ENCODE results near the gene L2HGDH. TPM values are rescaled to one million over a fixed set of nuclear protein-coding genes. Genes with fewer than 3 reads are reported as not detected.

L2HGDH gene
- total RNA-seq, 2 experiments from 2014 or later: 8.7 to 19.8 TPM

- peaks cover 16% of the 10 kb centered on the region for H3K4me1 ChIP-seq (ENCODE audit: insufficient read depth, low read length, poor library complexity, severe bottlenecking)
- no peak overlapping the region for H2AFZ ChIP-seq (ENCODE audit: low read length)
- H3K9me2 ChIP-seq (ENCODE audit: insufficient read depth, low read length): no peaks in the 10 kb centered on the region
- peaks cover 28% of the 10 kb centered on the region; the same call in 1 of the 2 replicates for H3K79me2 ChIP-seq (ENCODE audit: insufficient read depth, low read depth, low read length)
- peaks cover 14% of the 10 kb centered on the region for H3K36me3 ChIP-seq (ENCODE audit: insufficient read depth, low read length)
- TF ChIP-seq CTCF (conservative IDR thresholded peaks at IDR 0.05; ENCODE audit: low read length) (no peak), EZH2phosphoT487 (IDR thresholded peaks at IDR 0.05; ENCODE audit: borderline replicate concordance, low read depth, low read length) (no peak)
- H3K9me3 ChIP-seq (ENCODE audit: low read length): peaks cover 10% of the 10 kb centered on the region; the same call in 1 of the 2 replicates
- ChIA-PET CTCF (ENCODE audit: unreplicated experiment) (no interaction called here), POLR2A (interaction anchor here (0.6 to 3.1 kb wide), 5 partner anchors 14 to 193 kb away, joined by 3 to 12 read pairs (median 3); partner anchors contain the start of gene VCPKMT)
- H3K4me2 ChIP-seq (ENCODE audit: low read length): peak overlapping the region; percentile 91
- no TSS peak for BruUV-seq (replicated peaks)
- H4K20me1 ChIP-seq (ENCODE audit: insufficient read depth, low read length): no peaks in the 10 kb centered on the region
- H3K4me3 ChIP-seq (ENCODE audit: low read depth, low read length, poor library complexity, severe bottlenecking): peak overlapping the region; percentile 73
- intact Hi-C loops (cut with micrococcal nuclease; ENCODE audit: unreplicated experiment): loop anchor here (5.0 to 10.0 kb wide), 4 partner anchors 52 to 678 kb away; no protein-coding TSS in a partner anchor
- H3K27ac ChIP-seq (ENCODE audit: low read depth, low read length, poor library complexity, severe bottlenecking): no peak overlapping the region
- DNase-seq (ENCODE audit: low spot score): no peak
These were observed 1.6 kb downstream of the L2HGDH start for GRCh38 chr14:50310445-50310844.

GRCh38 chr14:50308363-50308915 is 3.6 kb downstream of the L2HGDH start:
- Histone ChIP-seq H3K4me1 (ENCODE audit: insufficient read depth, low read length, poor library complexity, severe bottlenecking) (peaks cover 14% of the 10 kb centered on the region), H3K4me3 (ENCODE audit: low read depth, low read length, poor library complexity, severe bottlenecking) (no peak overlapping the region), H3K9me2 (ENCODE audit: insufficient read depth, low read length) (no peaks in the 10 kb centered on the region), H3K27ac (ENCODE audit: low read depth, low read length, poor library complexity, severe bottlenecking) (no peak overlapping the region), H3K79me2 (ENCODE audit: insufficient read depth, low read depth, low read length) (peaks cover 25% of the 10 kb centered on the region; the same call in 1 of the 2 replicates), H2AFZ (ENCODE audit: low read length) (no peak overlapping the region), H3K36me3 (ENCODE audit: insufficient read depth, low read length) (peaks cover under 1% of the 10 kb centered on the region), H4K20me1 (ENCODE audit: insufficient read depth, low read length) (no peaks in the 10 kb centered on the region), H3K4me2 (ENCODE audit: low read length) (no peak overlapping the region), H3K9me3 (ENCODE audit: low read length) (no peaks in the 10 kb centered on the region; the same call in 1 of the 2 replicates)
- intact Hi-C loops (cut with micrococcal nuclease; ENCODE audit: unreplicated experiment): no loop called here
- POLR2A ChIA-PET: interaction anchor here (0.7 kb wide), 3 partner anchors 301 to 692 kb away, joined by 3 to 4 read pairs (median 3); no protein-coding TSS in a partner anchor
- BruUV-seq (replicated peaks): no TSS peak
- CTCF ChIA-PET (ENCODE audit: unreplicated experiment): no interaction called here
- DNase-seq (ENCODE audit: low spot score): no peak
- TF ChIP-seq CTCF (conservative IDR thresholded peaks at IDR 0.05; ENCODE audit: low read length) (no peak), EZH2phosphoT487 (IDR thresholded peaks at IDR 0.05; ENCODE audit: borderline replicate concordance, low read depth, low read length) (no peak)
